ENCODE measurements around the gene ACTRT3.

The ACTRT3 gene

GRCh38 chr3:169790687-169791429 is 21.5 kb upstream of the ACTRT3 start:
- H3K4me3 ChIP-seq (ENCODE audit: low read depth, low read length) = no peak overlapping the region
- H3K36me3 ChIP-seq (ENCODE audit: control insufficient read depth, insufficient read depth, low read length) = no peaks in the 10 kb centered on the region
- H3K9me3 ChIP-seq (ENCODE audit: control insufficient read depth, insufficient read depth, low read length) = no peaks in the 10 kb centered on the region
- H3K9ac ChIP-seq (ENCODE audit: low read depth, low read length) = no peak overlapping the region
- H3K4me1 ChIP-seq (ENCODE audit: control insufficient read depth, insufficient read depth, low read length) = no peaks in the 10 kb centered on the region
- no peaks in the 10 kb centered on the region for H3K27me3 ChIP-seq (ENCODE audit: control insufficient read depth, insufficient read depth, low read length)

DNA sequence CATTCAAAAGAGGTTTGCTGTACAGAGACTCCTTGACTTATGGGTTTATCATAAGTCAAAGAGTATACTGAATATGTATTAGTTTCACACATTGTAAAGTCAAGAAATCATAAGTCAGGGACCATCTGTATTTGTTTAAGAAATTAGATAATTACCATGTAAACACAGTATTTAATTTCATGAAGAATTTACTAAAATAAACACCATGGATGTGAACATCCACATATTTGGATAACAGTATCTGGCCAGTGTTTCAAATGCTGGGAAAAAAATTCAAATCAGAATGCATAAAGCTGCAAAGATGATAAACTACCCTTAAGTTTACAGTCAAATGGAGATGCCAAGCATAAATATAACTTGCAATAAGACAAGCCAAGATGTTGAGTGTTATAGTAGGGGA is 20.9 kb upstream of the ACTRT3 start:
- Histone ChIP-seq H3K4me1 (ENCODE audit: control insufficient read depth, insufficient read depth, low read length) (no peaks in the 10 kb centered on the region), H3K36me3 (ENCODE audit: control insufficient read depth, insufficient read depth, low read length) (no peaks in the 10 kb centered on the region), H3K4me3 (ENCODE audit: low read depth, low read length) (no peak overlapping the region)

DNA sequence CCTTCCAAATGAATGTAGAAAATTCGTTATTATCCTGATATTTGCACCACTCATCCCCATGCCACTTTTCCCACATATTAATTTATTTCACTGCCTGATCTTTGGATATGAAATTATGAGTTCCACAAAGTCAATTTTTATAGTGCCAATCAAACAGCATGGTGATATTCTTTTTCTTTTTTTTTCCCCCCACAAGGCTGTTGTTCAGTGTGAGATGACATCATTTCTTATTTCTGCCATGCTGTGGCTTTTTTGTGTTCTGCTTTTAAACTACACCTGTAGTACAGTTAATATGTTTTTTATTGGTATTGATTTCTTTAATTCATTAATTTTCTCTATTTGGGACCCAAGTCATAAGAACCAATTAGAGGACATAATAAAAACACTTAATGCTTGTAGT is 18.4 kb upstream of the ACTRT3 start:
- Histone ChIP-seq H3K9me3 (ENCODE audit: control insufficient read depth, insufficient read depth, low read length) (no peaks in the 10 kb centered on the region), H3K36me3 (ENCODE audit: control insufficient read depth, insufficient read depth, low read length) (no peaks in the 10 kb centered on the region)

More for the DNA sequence above, 20.9 kb upstream of the ACTRT3 start:
- no peak overlapping the region for H3K9ac ChIP-seq (ENCODE audit: low read depth, low read length)
- H3K27me3 ChIP-seq (ENCODE audit: control insufficient read depth, insufficient read depth, low read length) = no peaks in the 10 kb centered on the region
- no peaks in the 10 kb centered on the region for H3K9me3 ChIP-seq (ENCODE audit: control insufficient read depth, insufficient read depth, low read length)

GRCh38 chr3:169787120-169787519 is 17.8 kb upstream of the ACTRT3 start:
- H3K9me3 ChIP-seq (ENCODE audit: control insufficient read depth, insufficient read depth, low read length) = no peaks in the 10 kb centered on the region
- no peaks in the 10 kb centered on the region for H3K27me3 ChIP-seq (ENCODE audit: control insufficient read depth, insufficient read depth, low read length)
- no peak overlapping the region for H3K9ac ChIP-seq (ENCODE audit: low read depth, low read length)
- peaks cover 4% of the 10 kb centered on the region for H3K36me3 ChIP-seq (ENCODE audit: control insufficient read depth, insufficient read depth, low read length)
- H3K4me1 ChIP-seq (ENCODE audit: control insufficient read depth, insufficient read depth, low read length) = no peaks in the 10 kb centered on the region
- no peak overlapping the region for H3K4me3 ChIP-seq (ENCODE audit: low read depth, low read length)

More for the DNA sequence above, 18.4 kb upstream of the ACTRT3 start:
- Histone ChIP-seq H3K4me3 (ENCODE audit: low read depth, low read length) (no peak overlapping the region), H3K27me3 (ENCODE audit: control insufficient read depth, insufficient read depth, low read length) (no peaks in the 10 kb centered on the region), H3K4me1 (ENCODE audit: control insufficient read depth, insufficient read depth, low read length) (no peaks in the 10 kb centered on the region), H3K9ac (ENCODE audit: low read depth, low read length) (no peak overlapping the region)

- no peaks in the 10 kb centered on the region for H3K9me3 ChIP-seq (ENCODE audit: control insufficient read depth, insufficient read depth, low read length)
- peaks cover 16% of the 10 kb centered on the region for H3K36me3 ChIP-seq (ENCODE audit: control insufficient read depth, insufficient read depth, low read length)
Observed at GRCh38 chr3:169781209-169781855, 12.0 kb upstream of the ACTRT3 start.

DNA sequence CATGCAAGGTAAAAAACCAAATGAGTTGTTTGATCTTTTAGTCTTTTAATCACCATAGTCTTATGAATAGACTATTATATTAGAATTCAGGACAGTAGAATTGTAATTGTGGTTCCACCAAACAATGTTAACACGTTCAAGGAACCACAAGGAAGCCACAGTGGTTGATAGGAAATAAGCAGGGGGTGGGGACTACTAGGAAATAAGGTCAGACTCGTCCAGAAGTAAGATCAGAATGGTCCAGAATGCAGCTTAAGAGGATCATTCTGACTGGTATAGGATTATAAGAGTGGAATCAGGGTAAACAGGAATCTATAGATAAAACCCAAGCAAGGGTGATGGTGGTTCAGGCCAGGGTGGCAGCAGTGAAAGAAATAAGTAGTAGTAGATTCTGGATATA is 11.4 kb upstream of the ACTRT3 start:
- Histone ChIP-seq H3K4me3 (ENCODE audit: low read depth, low read length) (no peak overlapping the region), H3K4me1 (ENCODE audit: control insufficient read depth, insufficient read depth, low read length) (peaks cover 5% of the 10 kb centered on the region), H3K27me3 (ENCODE audit: control insufficient read depth, insufficient read depth, low read length) (no peaks in the 10 kb centered on the region), H3K36me3 (ENCODE audit: control insufficient read depth, insufficient read depth, low read length) (peaks cover 16% of the 10 kb centered on the region), H3K9me3 (ENCODE audit: control insufficient read depth, insufficient read depth, low read length) (no peaks in the 10 kb centered on the region), H3K9ac (ENCODE audit: low read depth, low read length) (no peak overlapping the region)

More at GRCh38 chr3:169781209-169781855, 12.0 kb upstream of the ACTRT3 start:
- no peak overlapping the region for H3K4me3 ChIP-seq (ENCODE audit: low read depth, low read length)
- H3K27me3 ChIP-seq (ENCODE audit: control insufficient read depth, insufficient read depth, low read length) = no peaks in the 10 kb centered on the region
- H3K9ac ChIP-seq (ENCODE audit: low read depth, low read length) = no peak overlapping the region
- peaks cover 2% of the 10 kb centered on the region for H3K4me1 ChIP-seq (ENCODE audit: control insufficient read depth, insufficient read depth, low read length)

DNA sequence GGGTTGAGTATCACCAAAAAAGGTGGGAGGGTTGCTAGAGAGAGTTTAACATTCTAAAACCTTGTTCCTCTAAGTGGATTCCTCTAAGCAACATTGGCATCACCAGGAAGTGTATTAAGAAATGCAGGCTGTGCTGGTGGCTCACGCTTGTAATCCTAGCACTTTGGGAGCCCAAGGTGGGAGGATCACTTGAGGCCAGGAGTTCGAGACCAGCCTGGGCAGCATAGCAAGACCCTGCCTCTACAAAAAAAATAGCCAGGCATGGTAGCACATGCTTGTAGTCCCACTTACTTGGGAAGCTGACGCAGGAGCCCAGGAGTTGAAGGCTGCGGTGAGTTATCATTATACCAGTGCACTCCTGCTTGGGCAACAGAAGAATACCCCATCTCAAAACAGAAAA is 8.5 kb upstream of the ACTRT3 start:
- peaks cover 16% of the 10 kb centered on the region for H3K36me3 ChIP-seq (ENCODE audit: control insufficient read depth, insufficient read depth, low read length)
- H3K9ac ChIP-seq (ENCODE audit: low read depth, low read length) = no peak overlapping the region
- peaks cover 9% of the 10 kb centered on the region for H3K4me1 ChIP-seq (ENCODE audit: control insufficient read depth, insufficient read depth, low read length)
- no peaks in the 10 kb centered on the region for H3K9me3 ChIP-seq (ENCODE audit: control insufficient read depth, insufficient read depth, low read length)
- H3K4me3 ChIP-seq (ENCODE audit: low read depth, low read length) = no peak overlapping the region
- no peaks in the 10 kb centered on the region for H3K27me3 ChIP-seq (ENCODE audit: control insufficient read depth, insufficient read depth, low read length)

- peaks cover 9% of the 10 kb centered on the region for H3K4me1 ChIP-seq (ENCODE audit: control insufficient read depth, insufficient read depth, low read length)
- H3K27me3 ChIP-seq (ENCODE audit: control insufficient read depth, insufficient read depth, low read length) = no peaks in the 10 kb centered on the region
- no peaks in the 10 kb centered on the region for H3K9me3 ChIP-seq (ENCODE audit: control insufficient read depth, insufficient read depth, low read length)
- H3K4me3 ChIP-seq (ENCODE audit: low read depth, low read length) = peak overlapping the region; percentile 95
- H3K9ac ChIP-seq (ENCODE audit: low read depth, low read length) = no peak overlapping the region
- H3K36me3 ChIP-seq (ENCODE audit: control insufficient read depth, insufficient read depth, low read length) = peaks cover 3% of the 10 kb centered on the region
Observed at GRCh38 chr3:169774186-169774585, 4.8 kb upstream of the ACTRT3 start.

GRCh38 chr3:169772897-169773816 is 3.8 kb upstream of the ACTRT3 start, which contains the start of gene MYNN:
Gene MYNN, plus strand, starts transcription at chr3:169773396. Its CDS starts 900 bp downstream, at chr3:169774296.
- peaks cover 9% of the 10 kb centered on the region for H3K4me1 ChIP-seq (ENCODE audit: control insufficient read depth, insufficient read depth, low read length)
- H3K4me3 ChIP-seq (ENCODE audit: low read depth, low read length) = peak within 1 kb of the TSS; percentile 95
- H3K27me3 ChIP-seq (ENCODE audit: control insufficient read depth, insufficient read depth, low read length) = no peaks in the 10 kb centered on the region
- peak within 1 kb of the TSS; percentile 96 for H3K9ac ChIP-seq (ENCODE audit: low read depth, low read length)
- no peaks in the 10 kb centered on the region for H3K36me3 ChIP-seq (ENCODE audit: control insufficient read depth, insufficient read depth, low read length)
- no peaks in the 10 kb centered on the region for H3K9me3 ChIP-seq (ENCODE audit: control insufficient read depth, insufficient read depth, low read length)

- peaks cover 9% of the 10 kb centered on the region for H3K4me1 ChIP-seq (ENCODE audit: control insufficient read depth, insufficient read depth, low read length)
- H3K27me3 ChIP-seq (ENCODE audit: control insufficient read depth, insufficient read depth, low read length) = no peaks in the 10 kb centered on the region
- H3K36me3 ChIP-seq (ENCODE audit: control insufficient read depth, insufficient read depth, low read length) = no peaks in the 10 kb centered on the region
- H3K9ac ChIP-seq (ENCODE audit: low read depth, low read length) = peak overlapping the region; percentile 96
- H3K4me3 ChIP-seq (ENCODE audit: low read depth, low read length) = peak overlapping the region; percentile 95
- no peaks in the 10 kb centered on the region for H3K9me3 ChIP-seq (ENCODE audit: control insufficient read depth, insufficient read depth, low read length)
Observed at GRCh38 chr3:169772305-169772896, 3.0 kb upstream of the ACTRT3 start.
